H9 (cell line): Measurements from ENCODE around the gene ATG2B. TPM values are rescaled to one million over a fixed set of nuclear protein-coding genes. Genes with fewer than 3 reads are reported as not detected.

ENCODE experiments used
- DNase-seq: peaks from one replicate; pipeline ENCODE4 v3.0.0-alpha.2; 2017
- H2AFZ ChIP-seq: one replicate; pipeline ENCODE4 v1.6.1; 2013; ENCODE audit warnings: mild to moderate bottlenecking, low read length, control low read depth, moderate library complexity
- H2AK5ac ChIP-seq: 2 replicates; pipeline ENCODE4 v1.6.1; 2013; ENCODE audit warnings: low read length, control low read depth, mixed read lengths; ENCODE audit not compliant: insufficient read length
- H2BK120ac ChIP-seq: one replicate; pipeline ENCODE4 v1.6.1; 2013; ENCODE audit warnings: low read depth, mild to moderate bottlenecking, low read length, control low read depth, inconsistent platforms; ENCODE audit not compliant: poor library complexity, severe bottlenecking
- H2BK12ac ChIP-seq: 2 replicates; pipeline ENCODE4 v1.6.1; 2013; ENCODE audit warnings: low read length, control low read depth, mixed read lengths, low read depth; ENCODE audit not compliant: insufficient read length
- H2BK15ac ChIP-seq: 2 replicates; pipeline ENCODE4 v1.6.1; 2013; ENCODE audit warnings: low read depth, low read length, control low read depth
- H2BK20ac ChIP-seq: one replicate; pipeline ENCODE4 v1.6.1; 2013; ENCODE audit warnings: low read depth, mild to moderate bottlenecking, low read length, control low read depth, inconsistent platforms; ENCODE audit not compliant: poor library complexity, severe bottlenecking
- H2BK5ac ChIP-seq: 2 replicates; pipeline ENCODE4 v1.6.1; 2013; ENCODE audit warnings: low read length, control low read depth, mixed read lengths; ENCODE audit not compliant: insufficient read length
- H3K14ac ChIP-seq: 2 replicates; pipeline ENCODE4 v1.6.1; 2013; ENCODE audit warnings: low read length, control low read depth; ENCODE audit not compliant: insufficient read depth
- H3K18ac ChIP-seq: 2 replicates; pipeline ENCODE4 v1.6.1; 2013; ENCODE audit warnings: low read depth, mild to moderate bottlenecking, mixed read lengths, low read length, control low read depth; ENCODE audit not compliant: insufficient read length
- H3K23ac ChIP-seq: 2 replicates; pipeline ENCODE4 v1.6.1; 2013; ENCODE audit warnings: low read length, control low read depth, mixed read lengths, low read depth; ENCODE audit not compliant: insufficient read length
- H3K23me2 ChIP-seq: 2 replicates; pipeline ENCODE4 v1.6.1; 2013; ENCODE audit warnings: low read depth, mild to moderate bottlenecking, mixed read lengths, low read length, control low read depth; ENCODE audit not compliant: insufficient read length, poor library complexity, severe bottlenecking
- H3K27ac ChIP-seq: 2 replicates; pipeline ENCODE4 v1.5.1; 2013; ENCODE audit warnings: low read length, control low read depth, mixed read lengths, low read depth; ENCODE audit not compliant: insufficient read length
- H3K27me3 ChIP-seq: 2 replicates; pipeline ENCODE4 v1.6.1; 2013; ENCODE audit warnings: low read length, control low read depth, inconsistent platforms; ENCODE audit not compliant: insufficient read depth
- H3K4ac ChIP-seq: 2 replicates; pipeline ENCODE4 v1.6.1; 2013; ENCODE audit warnings: low read depth, mild to moderate bottlenecking, control low read depth, inconsistent platforms, low read length, moderate library complexity
- H3K4me1 ChIP-seq: 2 replicates; pipeline ENCODE4 v1.6.1; 2013; ENCODE audit warnings: low read length, control low read depth, inconsistent platforms; ENCODE audit not compliant: insufficient read depth
- H3K4me2 ChIP-seq: 2 replicates; pipeline ENCODE4 v1.6.1; 2013; ENCODE audit warnings: low read length, control low read depth, mixed read lengths; ENCODE audit not compliant: insufficient read length, insufficient read depth
- H3K56ac ChIP-seq: 2 replicates; pipeline ENCODE4 v1.6.1; 2013; ENCODE audit warnings: low read depth, mild to moderate bottlenecking, mixed read lengths, low read length, control low read depth; ENCODE audit not compliant: insufficient read length
- H3K79me1 ChIP-seq: 2 replicates; pipeline ENCODE4 v1.6.1; 2013; ENCODE audit warnings: low read depth, mild to moderate bottlenecking, moderate library complexity, low read length, control low read depth, inconsistent platforms; ENCODE audit not compliant: insufficient read depth, poor library complexity, severe bottlenecking
- H3K79me2 ChIP-seq: 2 replicates; pipeline ENCODE4 v1.6.1; 2013; ENCODE audit warnings: low read length, control low read depth, inconsistent platforms; ENCODE audit not compliant: insufficient read depth
- H3K9ac ChIP-seq: 2 replicates; pipeline ENCODE4 v1.6.1; 2013; ENCODE audit warnings: low read length, control low read depth, mixed read lengths; ENCODE audit not compliant: insufficient read length; ENCODE audit errors: extremely low read depth
- H3K9me3 ChIP-seq: one replicate; pipeline ENCODE4 v1.6.1; 2013; ENCODE audit warnings: low read depth, low read length, inconsistent platforms; ENCODE audit not compliant: control insufficient read depth
- H3T11ph ChIP-seq: one replicate; pipeline ENCODE4 v1.6.1; 2013; ENCODE audit warnings: mild to moderate bottlenecking, low read length, control low read depth, inconsistent platforms
- H4K20me1 ChIP-seq: one replicate; pipeline ENCODE4 v1.6.1; 2013; ENCODE audit not compliant: control insufficient read depth, insufficient read length, insufficient read depth
- H4K5ac ChIP-seq: 2 replicates; pipeline ENCODE4 v1.6.1; 2013; ENCODE audit warnings: low read depth, mild to moderate bottlenecking, mixed read lengths, low read length, control low read depth; ENCODE audit not compliant: insufficient read length
- H4K8ac ChIP-seq: replicated peaks from 2 replicates; pipeline ENCODE4 v1.6.1; 2013; ENCODE audit warnings: low read length, control low read depth, mixed read lengths, low read depth; ENCODE audit not compliant: insufficient read length
- H4K91ac ChIP-seq: 2 replicates; pipeline ENCODE4 v1.6.1; 2013; ENCODE audit warnings: low read depth, mild to moderate bottlenecking, moderate library complexity, mixed read lengths, low read length, control low read depth; ENCODE audit not compliant: insufficient read length
- H3K27ac Mint-ChIP-seq, 3 experiments: 2 replicates in 2 of 3; 3 replicates in 1 of 3; pipeline ENCODE4 v1.8.0; 2020 to 2021; ENCODE audit warnings: mixed read lengths in 3 of 3, mild to moderate bottlenecking in 1 of 3, moderate library complexity in 1 of 3
- H3K27me3 Mint-ChIP-seq: 2 replicates; pipeline ENCODE4 v1.8.0; 2021; ENCODE audit warnings: low read depth, mild to moderate bottlenecking, moderate library complexity, mixed read lengths
- H3K36me3 Mint-ChIP-seq, 3 experiments: 2 replicates in 2 of 3; 3 replicates in 1 of 3; pipeline ENCODE4 v1.8.0; 2020 to 2021; ENCODE audit warnings: low read depth in 3 of 3, mixed read lengths in 3 of 3; ENCODE audit not compliant: insufficient read depth in 1 of 3
- H3K4me1 Mint-ChIP-seq, 2 experiments: 2 replicates each; pipeline ENCODE4 v1.8.0; 2020; ENCODE audit warnings: mixed read lengths in 2 of 2
- H3K4me3 Mint-ChIP-seq, 2 experiments: 2 replicates in 1 of 2; 3 replicates in 1 of 2; pipeline ENCODE4 v1.8.0; 2020 to 2021; ENCODE audit warnings: mild to moderate bottlenecking in 2 of 2, mixed read lengths in 2 of 2, moderate library complexity in 1 of 2
- H3K9me3 Mint-ChIP-seq, 2 experiments: 2 replicates in 1 of 2; 3 replicates in 1 of 2; pipeline ENCODE4 v1.8.0; 2020; ENCODE audit warnings: mild to moderate bottlenecking in 2 of 2, mixed read lengths in 2 of 2, moderate library complexity in 1 of 2
- WGBS: extraction: QIAGEN DNeasy Blood & Tissue Kit; methylation state at CpG from one replicate; pipeline ENCODE4 v1.1.7; 2013; ENCODE audit warnings: missing lambda C conversion rate, low lambda C conversion rate, mixed read lengths; ENCODE audit not compliant: insufficient read length; ENCODE audit errors: extremely low coverage; 5-methylcytosine and 5-hydroxymethylcytosine counted together
- total RNA-seq: library from RNA; stranded (reverse); gene quantifications from 2 replicates; pipeline ENCODE4 v1.2.1, GENCODE V29; 2021
- TF ChIP-seq, protein P1 (sequence below): fragments of 200-600 bp; sonication (generic); conservative IDR thresholded peaks from 3 replicates; pipeline ENCODE4 v1.8.0; 2021; ENCODE audit warnings: antibody characterized with exemption, mild to moderate bottlenecking

ATG2B gene
- total RNA-seq, 1 experiment from 2014 or later = 12.6 TPM

DNA sequence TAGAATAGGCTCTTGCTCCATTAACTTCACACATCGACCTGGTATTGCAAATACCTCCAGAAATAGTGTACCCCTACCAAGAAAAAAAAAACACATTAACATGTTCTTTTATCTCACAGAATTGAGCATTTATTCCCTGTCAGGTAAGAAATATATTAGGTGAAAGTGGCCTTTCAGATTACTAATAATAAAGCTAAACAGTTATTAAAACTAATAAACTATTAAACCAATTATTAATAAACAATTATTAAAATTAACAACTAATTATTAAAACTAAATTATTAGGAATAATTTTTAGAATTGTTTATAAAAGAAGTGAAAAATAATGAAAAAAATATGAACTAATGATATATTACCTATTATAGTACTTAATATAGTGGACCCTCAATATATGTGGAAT lies 21.6 kb upstream of the ATG2B start:
- no peaks in the 10 kb centered on the region for H3K23me2 ChIP-seq
- H3K27ac ChIP-seq = no peak overlapping the region
- H2BK15ac ChIP-seq = no peak overlapping the region
- H3K4me1 ChIP-seq = no peaks in the 10 kb centered on the region
- H3K27me3 ChIP-seq = no peaks in the 10 kb centered on the region; the same call in 1 of the 2 replicates
- no peak overlapping the region for H4K8ac ChIP-seq
- H2AFZ ChIP-seq = no peak overlapping the region
- TF ChIP-seq, protein P1, sequence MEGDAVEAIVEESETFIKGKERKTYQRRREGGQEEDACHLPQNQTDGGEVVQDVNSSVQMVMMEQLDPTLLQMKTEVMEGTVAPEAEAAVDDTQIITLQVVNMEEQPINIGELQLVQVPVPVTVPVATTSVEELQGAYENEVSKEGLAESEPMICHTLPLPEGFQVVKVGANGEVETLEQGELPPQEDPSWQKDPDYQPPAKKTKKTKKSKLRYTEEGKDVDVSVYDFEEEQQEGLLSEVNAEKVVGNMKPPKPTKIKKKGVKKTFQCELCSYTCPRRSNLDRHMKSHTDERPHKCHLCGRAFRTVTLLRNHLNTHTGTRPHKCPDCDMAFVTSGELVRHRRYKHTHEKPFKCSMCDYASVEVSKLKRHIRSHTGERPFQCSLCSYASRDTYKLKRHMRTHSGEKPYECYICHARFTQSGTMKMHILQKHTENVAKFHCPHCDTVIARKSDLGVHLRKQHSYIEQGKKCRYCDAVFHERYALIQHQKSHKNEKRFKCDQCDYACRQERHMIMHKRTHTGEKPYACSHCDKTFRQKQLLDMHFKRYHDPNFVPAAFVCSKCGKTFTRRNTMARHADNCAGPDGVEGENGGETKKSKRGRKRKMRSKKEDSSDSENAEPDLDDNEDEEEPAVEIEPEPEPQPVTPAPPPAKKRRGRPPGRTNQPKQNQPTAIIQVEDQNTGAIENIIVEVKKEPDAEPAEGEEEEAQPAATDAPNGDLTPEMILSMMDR = no peak
- no peak overlapping the region for H3K56ac ChIP-seq
- H3K23ac ChIP-seq = no peak overlapping the region
- H4K5ac ChIP-seq = no peak overlapping the region
- H2BK12ac ChIP-seq = no peak overlapping the region
- no peak overlapping the region for H3K14ac ChIP-seq
- H3K27me3 Mint-ChIP-seq = peaks cover 9% of the 10 kb centered on the region; the same call in 1 of the 2 replicates
- no peaks in the 10 kb centered on the region for H3K4me1 Mint-ChIP-seq
- no peaks in the 10 kb centered on the region for H3K9me3 ChIP-seq
- no peak overlapping the region for H3K9ac ChIP-seq
- peaks cover 2 to 37% (median 23%) of the 10 kb centered on the region in 3 experiments; a peak in 5 of 7 replicates for H3K36me3 Mint-ChIP-seq
- no peak overlapping the region for H3K4me2 ChIP-seq
- no peak for DNase-seq
- H2BK5ac ChIP-seq = no peak overlapping the region
- no peak overlapping the region for H4K91ac ChIP-seq
- H3K79me2 ChIP-seq = no peaks in the 10 kb centered on the region
- H4K20me1 ChIP-seq = no peaks in the 10 kb centered on the region
- H2AK5ac ChIP-seq = no peak overlapping the region
- no peak overlapping the region for H3K4me3 Mint-ChIP-seq
- H3K9me3 Mint-ChIP-seq = no peaks in the 10 kb centered on the region
- H3K79me1 ChIP-seq = peaks cover 4% of the 10 kb centered on the region
- no peak overlapping the region for H2BK20ac ChIP-seq
- H3T11ph ChIP-seq = no peak overlapping the region
- H2BK120ac ChIP-seq = no peak overlapping the region
- no CpG with 5 or more reads among the region's 1 CpG for WGBS
- H3K18ac ChIP-seq = no peak overlapping the region
- H3K27ac Mint-ChIP-seq = no peak overlapping the region
- no peak overlapping the region for H3K4ac ChIP-seq
